Inflammatory macrophage treated with lipopolysaccharide for 1 hour (primary cell): Measurements from ENCODE around the gene PLD2.

ENCODE experiments used
- DNase-seq, 2 donors: peaks; one replicate each; pipeline ENCODE4 v3.0.0-alpha.2; 2020 to 2022

PLD2 gene, protein sequence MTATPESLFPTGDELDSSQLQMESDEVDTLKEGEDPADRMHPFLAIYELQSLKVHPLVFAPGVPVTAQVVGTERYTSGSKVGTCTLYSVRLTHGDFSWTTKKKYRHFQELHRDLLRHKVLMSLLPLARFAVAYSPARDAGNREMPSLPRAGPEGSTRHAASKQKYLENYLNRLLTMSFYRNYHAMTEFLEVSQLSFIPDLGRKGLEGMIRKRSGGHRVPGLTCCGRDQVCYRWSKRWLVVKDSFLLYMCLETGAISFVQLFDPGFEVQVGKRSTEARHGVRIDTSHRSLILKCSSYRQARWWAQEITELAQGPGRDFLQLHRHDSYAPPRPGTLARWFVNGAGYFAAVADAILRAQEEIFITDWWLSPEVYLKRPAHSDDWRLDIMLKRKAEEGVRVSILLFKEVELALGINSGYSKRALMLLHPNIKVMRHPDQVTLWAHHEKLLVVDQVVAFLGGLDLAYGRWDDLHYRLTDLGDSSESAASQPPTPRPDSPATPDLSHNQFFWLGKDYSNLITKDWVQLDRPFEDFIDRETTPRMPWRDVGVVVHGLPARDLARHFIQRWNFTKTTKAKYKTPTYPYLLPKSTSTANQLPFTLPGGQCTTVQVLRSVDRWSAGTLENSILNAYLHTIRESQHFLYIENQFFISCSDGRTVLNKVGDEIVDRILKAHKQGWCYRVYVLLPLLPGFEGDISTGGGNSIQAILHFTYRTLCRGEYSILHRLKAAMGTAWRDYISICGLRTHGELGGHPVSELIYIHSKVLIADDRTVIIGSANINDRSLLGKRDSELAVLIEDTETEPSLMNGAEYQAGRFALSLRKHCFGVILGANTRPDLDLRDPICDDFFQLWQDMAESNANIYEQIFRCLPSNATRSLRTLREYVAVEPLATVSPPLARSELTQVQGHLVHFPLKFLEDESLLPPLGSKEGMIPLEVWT

DNA sequence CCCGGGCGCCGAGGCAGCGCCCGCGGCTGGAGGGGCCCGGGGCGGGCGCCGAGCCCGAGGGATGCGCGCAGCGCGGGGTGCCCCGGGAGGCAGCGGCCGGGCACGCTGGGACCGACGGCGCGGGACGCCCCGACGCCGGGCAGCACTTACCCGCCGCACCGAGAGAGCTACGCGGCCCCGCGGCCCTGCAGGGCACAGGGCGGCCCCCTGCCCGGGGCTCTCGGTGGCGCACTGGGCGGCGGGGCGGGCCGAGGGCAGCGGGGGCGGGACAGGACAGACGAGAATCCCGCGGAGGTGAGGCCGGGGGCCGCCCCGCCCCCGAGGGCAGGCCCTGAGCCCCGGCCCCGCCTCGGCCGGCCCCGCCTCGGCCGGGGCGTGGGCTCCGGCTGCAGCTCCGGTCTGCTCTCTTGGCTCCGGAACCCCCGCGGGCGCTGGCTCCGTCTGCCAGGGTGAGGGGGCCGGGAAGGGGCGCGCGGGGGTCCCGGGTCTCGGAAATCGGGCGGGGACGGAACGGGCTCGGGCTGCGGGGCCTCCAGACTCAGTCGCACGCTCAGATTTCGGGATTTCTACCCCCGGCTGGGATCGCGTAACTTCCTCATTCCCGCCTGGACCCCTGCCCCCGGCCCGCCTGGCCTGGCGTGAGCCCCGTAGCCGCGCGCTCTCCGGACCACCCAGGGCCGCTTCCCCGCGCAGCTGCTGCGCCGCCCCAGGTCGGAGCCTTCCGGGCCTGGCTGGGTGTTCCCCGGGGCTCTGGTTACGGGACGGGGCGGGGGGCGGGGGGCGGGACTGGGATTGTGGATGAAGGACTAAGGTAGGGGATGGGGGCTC lies at the start of gene PLD2:
Gene PLD2 (plus strand): TSS at position 376 of the 828 bp plus-strand sequence. CDS start 621 bp downstream, outside the sequence.
- peak; percentile 80 to 86 for DNase-seq

DNA sequence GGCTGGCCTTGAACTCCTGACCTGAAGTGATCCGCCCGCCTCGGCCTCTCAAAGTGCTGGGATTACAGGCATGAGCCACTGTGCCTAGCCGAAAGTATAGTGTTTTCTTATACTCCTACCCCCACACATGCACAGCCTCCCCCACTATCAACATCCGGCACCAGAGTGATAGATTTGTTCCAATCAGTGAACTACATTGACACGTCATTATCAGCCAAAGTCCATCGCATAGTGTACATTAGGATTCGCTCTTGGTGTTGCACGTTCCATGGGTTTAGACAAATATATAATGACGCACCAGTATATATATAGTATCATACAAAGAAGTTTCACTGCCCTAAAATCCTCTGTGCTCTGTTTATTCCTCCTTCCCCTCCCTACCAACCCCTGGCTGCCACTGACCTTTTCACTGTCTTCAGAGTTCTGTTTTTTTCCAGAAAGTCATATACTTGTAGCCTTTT lies 47.1 kb upstream of the PLD2 start:
- DNase-seq: peak; percentile 69 to 73

DNA sequence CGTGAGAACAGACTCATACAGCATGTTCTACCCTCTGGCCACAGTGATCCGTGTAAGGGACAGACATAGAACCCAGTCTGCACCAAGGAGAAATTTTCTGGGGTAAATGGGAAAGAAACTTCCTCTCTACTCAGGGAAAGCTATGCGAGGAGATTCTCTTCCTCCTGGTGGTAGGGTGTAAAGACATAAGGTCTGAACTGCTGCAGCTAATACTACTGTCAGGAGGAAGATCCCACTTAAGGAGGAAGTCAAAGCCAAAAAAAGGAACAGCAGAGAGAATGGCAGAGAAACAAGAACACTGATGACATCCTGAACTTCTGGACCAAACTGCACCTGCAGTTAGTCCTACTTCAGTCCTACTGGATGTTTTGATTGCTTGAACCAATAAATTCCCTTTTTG lies 42.4 kb upstream of the PLD2 start:
- DNase-seq: peak; percentile 76 to 85

DNA sequence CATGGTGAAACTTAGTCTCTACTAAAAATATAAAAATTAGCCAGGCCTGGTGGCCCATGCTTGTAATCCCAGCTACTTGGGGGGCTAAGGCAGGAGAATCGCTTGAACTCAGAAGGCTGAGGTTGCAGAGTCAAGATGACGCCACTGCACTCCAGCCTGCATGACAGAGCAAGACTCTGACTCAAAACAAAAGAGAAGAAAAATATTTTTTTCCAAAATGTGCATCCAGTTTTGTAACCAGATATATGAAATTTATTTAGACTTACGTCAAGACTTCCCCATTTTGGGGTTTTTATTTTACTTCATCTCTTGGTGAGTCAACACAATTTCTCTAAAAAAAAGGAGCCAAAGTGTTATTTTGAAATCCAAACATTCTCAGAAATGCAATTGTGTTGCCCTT lies 40.8 kb upstream of the PLD2 start:
- DNase-seq: peak; percentile 94 to 98

DNA sequence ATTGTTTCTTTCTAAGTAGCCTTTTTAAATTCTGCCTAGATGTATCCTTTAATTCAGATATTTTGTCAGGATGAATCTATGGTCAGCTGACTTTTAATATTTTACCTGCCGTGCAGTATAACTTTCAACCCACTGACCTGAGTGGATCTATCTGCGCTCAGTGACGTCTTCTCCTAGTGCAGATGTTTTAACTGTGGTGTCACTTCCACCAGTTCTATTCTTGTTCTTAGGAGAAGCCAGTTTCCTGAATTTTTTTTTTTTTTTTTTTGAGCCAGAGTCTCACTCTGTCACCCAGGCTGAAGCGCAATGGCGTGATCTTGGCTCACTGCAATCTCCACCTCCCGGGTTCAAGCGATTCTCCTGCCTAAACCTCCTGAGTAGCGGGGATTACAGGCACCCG lies 40.2 kb upstream of the PLD2 start:
- peak in 1 of 2 donors; percentile 77 for DNase-seq

DNA sequence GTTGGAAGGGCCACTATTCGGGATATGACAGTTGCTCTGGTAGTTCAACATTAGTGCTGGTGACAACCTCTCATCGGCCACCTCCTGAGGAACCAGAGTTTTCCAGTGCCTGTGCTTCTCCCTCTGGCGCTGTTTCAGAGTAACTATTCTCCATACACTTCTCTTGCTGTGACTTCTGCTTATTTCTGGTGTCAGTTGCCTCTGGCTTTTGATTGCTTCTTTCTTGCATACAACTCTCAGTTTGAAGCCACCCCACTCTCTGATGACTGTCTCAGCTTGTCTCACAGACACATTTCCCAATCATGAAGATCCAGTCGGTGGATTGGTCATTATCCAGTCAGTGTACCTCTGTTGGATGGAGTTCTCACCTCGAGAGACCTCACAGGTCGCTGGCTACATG lies 38.7 kb upstream of the PLD2 start:
- peak; percentile 82 to 88 for DNase-seq

DNA sequence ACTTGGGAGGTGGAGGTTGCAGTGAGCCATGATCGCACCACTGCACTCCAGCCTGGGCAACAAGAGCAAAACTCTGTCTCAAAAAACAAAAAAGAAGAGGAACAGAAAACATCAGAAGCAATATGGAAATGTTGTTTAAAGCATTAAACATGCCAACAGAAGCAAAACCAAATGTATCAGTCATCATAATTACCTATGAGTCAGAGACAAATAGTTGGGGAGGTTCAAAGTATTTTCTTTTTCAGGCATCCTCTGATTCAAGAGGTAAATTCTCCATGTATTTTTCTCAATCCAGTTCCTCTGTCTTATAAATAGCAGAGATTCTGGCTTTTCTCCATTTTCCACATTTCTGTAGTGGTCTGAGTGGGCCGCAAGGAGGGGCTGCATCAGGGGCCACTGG lies 37.3 kb upstream of the PLD2 start:
- no peak for DNase-seq

DNA sequence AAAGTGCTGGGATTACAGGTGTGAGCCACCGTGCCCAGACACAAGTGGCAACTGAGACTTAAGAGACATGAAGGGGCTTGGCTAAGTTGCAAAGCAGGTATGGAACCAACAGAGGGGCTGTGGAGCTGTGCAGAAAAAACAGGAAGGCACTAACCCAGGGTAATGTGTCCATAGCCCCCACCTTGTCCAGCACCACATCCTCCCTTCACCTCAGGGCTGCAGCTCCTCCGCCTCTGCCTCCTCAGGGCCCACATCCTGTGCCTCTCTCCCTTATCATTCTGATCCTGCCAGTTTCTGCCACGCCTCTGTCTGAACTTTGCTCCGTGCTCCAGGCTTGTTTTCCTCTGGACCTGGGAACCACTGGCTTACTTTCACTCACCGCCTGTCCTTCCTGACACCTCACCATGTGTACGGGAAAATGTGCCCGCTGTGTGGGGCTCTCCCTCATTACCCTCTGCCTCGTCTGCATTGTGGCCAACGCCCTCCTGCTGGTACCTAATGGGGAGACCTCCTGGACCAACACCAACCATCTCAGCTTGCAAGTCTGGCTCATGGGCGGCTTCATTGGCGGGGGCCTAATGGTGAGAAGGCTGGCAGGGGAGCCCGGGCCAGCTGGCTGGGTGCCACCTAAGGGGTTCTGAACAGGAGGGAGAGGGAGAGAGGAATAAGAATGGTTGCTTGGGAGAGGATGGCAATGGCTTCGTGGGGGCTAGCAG lies 35.3 kb upstream of the PLD2 start, which contains the start of gene TM4SF5:
Gene TM4SF5 (plus strand): TSS at position 368 of the 716 bp plus-strand sequence. CDS start 37 bp downstream, at position 405.
- no peak for DNase-seq

DNA sequence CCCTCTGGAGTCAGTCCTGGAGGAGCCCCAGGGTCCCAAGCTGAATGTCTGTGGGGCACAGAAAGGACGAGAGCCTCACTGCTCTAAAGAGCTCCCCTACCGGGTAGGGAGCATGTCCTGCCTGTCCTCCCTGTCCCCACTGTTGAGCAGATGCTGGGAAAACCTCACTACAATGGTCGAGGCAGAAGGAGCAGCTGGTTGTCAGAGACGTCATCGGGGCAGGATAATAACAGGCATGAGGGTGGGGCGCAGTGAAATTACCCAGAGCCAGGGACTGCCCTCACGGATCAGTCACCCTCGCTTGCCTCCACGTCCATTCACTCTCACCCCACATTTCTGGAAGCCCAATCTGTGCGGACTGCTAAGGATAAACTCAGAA lies 34.7 kb upstream of the PLD2 start:
- DNase-seq: no peak

DNA sequence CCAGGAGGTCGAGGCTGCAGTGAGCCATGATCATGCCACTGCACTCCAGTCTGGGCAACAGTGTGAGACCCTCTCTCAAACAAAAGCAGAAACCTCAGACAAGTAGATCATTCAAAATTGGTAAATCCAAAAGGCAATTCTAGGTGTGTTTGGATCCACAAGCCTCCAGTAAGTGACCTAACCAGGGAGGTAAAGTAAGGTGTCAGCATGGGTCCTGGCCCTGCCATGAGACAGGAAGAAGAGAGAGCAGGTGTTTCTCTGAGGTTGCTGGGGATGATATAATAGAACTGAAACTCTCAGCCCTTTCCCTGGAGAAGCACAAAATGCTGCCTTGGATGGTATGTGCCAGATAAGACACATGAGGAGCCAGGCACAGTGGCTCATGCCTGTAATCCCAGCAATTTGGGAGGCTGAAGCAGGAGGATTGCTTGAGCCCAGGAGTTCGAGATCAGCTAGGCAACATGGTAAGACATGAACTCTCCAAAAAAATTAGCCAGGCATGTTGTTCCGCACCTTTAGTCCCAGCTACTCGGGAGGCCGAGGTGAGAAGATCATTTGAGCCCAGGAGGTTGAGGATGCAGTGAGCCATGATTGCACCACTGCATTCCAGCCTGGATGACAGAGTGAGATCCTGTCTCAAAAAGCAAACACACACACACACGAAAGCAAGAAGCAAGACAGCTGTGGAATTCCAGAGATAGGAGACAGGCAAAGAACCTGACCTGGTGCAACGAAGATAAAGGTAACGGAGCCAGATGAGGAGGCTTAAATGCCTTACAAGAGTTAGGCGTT lies 28.8 kb upstream of the PLD2 start:
- no peak for DNase-seq

DNA sequence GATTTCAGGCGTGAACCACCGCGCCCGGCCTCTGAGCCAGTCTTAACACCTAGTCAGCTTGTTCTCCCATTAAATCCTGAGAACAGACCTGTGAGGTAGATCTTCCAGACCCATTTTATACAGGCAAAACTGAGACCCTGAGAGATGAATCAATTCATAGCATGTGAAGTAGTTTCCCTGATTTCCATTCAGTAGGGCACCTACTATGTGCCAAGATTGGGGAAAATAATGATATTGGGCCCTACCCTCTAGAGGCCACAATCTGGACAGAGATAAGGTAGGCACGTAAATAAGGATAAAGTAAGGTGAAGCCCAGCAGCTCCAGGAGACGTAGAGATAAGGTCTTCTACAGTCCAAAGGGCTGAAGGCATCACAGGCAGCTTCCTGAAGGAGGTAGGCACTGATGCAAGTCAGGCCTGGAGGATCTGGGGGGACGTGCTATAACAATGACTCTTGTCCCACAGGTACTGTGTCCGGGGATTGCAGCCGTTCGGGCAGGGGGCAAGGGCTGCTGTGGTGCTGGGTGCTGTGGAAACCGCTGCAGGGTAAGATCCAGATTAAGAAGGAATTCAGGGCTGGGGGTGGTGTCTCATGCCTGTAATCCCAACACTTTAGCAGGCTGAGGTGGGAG lies 26.5 kb upstream of the PLD2 start:
- no peak for DNase-seq

DNA sequence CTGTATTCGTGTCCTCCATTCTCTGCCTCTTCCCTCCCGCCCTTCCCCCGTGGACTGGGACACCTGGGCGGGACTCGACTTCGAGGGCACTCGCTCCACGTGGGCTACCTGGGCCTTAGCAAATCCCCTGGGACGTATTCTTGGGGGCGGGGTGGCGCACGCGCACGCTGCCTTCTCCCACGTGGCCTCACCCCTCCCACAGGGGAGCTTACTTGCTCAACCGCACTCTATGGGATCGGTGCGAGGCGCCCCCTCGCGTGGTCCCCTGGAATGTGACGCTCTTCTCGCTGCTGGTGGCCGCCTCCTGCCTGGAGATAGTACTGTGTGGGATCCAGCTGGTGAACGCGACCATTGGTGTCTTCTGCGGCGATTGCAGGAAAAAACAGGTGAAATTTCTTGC lies 24.3 kb upstream of the PLD2 start:
- peak; percentile 33 to 58 for DNase-seq

DNA sequence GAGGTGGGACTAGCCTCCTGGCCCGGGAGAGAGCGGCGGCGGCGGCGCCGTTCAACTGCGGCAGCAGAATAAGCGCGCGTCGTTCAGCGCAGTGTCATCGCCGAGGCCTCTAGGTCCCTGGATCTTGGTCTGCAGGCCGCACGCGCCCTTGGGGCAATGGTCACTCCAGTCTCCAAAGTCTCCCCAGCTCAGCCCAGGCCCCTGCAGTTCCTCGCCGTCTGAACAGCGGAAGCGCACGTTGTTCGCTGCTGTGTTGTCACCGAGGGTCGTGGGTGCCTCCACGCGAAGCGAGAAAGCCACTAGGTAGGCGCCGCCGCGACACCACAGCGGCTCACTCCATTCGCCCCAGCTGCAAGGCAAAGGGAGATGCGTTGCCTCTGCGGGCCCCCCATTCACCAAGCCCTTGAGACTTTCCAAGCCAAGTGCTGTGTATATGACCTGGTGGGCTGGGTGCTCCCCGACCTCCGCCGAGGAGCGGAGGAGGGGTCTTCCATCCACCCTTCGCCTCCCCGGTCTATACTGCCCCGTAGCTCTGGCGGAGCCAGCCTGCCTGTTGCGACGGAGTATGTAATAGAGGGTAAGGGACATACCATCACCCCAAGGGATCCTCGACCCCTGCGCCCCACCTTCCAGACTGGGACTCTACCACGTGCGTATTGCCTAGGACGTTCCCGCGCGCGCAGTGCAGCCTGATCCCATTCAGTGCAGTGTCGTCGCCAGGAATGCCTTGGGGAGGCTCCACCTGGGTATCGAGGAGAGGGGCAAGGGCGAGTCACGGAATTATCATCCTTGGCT lies 21.4 kb upstream of the PLD2 start:
- no peak for DNase-seq

DNA sequence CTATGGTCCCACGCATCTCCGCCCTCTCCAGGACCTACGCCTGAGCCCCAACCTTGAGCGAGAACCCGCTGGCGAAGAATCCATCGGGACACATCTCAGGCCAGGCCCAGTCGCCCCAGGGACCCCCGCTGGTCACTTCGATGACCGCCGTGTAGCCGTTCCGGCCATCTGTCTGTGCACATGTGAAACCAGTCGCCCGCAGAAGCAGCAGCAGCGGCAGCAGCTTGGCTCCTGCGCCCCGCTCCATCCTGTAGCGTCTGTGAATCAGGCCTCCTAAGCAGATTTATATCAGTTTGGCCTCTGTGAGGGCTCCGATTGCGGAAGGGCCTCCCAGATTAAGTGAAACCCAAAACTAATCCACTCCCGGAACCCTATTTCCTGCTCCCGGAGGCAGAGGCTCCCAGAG lies 20.8 kb upstream of the PLD2 start, which contains the start of gene VMO1:
Gene VMO1 (minus strand): TSS at position 259 of the 406 bp plus-strand sequence. CDS start 12 bp downstream, at position 247.
- DNase-seq: no peak

DNA sequence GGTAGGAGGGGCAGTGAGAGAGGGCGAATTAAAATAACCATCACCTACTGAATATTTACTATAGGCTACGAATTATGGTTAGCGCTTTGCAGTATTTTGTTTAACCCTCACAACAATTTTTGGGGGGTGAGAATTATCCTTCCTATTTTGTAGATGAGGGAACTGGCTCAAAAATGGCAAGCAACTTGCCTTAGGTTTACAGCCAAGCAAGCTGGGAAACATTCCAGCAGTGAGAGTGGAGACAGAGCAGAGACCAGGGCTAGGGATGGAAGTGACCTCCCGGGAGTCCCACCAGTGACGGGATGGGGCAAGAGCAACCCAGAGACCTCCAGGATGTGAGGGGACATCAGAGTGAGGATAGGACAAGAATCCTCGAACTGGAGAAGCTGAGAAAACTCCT lies 20.4 kb upstream of the PLD2 start:
- no peak for DNase-seq

DNA sequence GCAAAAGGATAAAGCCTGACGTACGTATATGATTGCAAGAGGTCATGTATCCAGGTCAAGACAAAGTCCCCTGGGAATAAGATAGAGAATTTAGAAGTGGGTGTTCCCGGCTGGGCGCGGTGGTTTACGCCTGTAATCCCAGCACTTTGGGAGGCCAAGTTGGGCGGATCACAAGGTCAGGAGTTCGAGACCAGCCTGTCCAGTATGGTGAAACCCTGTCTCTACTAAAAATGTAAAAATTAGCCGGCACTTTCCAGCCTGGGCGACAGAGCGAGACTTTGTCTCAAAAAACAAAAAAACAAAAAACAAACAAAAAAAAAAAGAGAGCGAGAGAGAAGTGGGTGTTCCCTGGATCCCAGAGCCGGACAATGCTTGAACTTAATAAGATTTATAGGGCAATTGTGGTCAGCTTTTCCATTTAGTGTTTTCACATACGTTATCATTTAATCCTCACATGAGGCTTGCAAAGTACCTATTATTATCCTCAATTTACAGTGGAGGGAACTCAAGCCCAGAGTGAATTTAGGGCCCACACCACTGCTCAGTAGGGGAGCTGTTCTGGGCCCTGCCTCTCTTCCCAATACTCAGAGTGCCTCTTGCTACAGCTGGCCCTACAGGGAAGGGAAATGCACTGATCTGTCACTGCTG lies 18.7 kb upstream of the PLD2 start:
- no peak for DNase-seq

DNA sequence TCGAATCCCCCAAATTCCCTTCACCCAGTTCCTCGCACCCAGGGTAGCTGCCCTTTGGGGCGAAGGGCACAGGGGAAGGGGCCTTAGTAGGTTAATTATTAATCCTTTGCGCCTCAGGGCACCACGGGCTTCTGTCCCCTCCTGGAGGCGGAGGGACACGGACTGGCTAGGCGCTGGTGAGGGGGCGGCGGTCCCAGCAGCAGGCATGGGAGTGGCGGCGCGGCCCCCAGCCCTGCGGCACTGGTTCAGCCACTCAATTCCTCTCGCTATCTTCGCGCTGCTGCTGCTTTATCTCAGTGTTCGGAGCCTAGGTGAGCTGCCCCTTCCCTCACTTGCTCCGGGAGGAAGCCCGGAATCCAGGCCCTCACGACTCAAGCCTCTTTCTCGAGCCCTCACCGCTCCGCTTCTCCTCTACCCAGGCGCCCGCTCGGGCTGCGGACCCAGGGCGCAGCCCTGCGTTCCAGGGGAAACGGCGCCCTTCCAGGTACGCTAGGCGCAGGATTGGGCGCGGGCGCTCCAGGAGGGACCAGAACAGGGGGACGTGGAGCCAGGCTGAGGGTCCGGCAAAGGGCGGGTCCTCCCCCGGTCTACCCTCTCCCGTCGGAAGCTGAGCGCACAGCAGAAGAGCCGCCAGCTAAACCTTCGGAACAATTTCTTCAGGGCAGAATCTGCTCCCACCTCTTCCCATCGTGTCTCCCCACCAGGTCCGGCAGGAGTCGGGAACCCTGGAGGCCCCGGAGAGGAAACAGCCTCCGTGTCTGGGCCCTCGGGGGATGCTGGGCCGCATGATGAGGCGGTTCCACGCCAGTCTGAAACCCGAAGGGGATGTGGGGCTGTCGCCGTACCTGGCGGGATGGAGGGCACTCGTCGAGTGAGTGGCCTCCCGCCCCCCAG lies 17.9 kb upstream of the PLD2 start, which contains the start of gene GLTPD2:
Gene GLTPD2 (plus strand): TSS at position 158 of the 894 bp plus-strand sequence. CDS start 48 bp downstream, at position 206.
- no peak for DNase-seq

DNA sequence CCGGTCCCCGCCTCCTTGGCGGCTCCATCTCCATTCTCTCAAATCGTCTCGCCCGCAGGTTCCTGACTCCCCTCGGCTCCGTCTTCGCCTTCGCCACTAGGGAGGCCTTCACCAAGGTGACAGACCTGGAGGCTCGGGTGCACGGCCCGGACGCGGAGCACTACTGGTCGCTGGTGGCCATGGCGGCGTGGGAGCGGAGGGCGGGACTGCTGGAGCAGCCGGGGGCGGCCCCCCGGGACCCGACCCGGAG lies 17.3 kb upstream of the PLD2 start:
- DNase-seq: no peak
